Pons (tissue), 1 donor: ENCODE data around the gene MS4A8.

Experiments
- DNase-seq: peaks from one replicate; pipeline ENCODE4 v3.0.0-alpha.2; 2016; ENCODE audit warnings: low spot score

MS4A8 gene

GRCh38 chr11:60764879-60765278, 65.5 kb downstream of the MS4A8 start:
- no peak for DNase-seq

DNA sequence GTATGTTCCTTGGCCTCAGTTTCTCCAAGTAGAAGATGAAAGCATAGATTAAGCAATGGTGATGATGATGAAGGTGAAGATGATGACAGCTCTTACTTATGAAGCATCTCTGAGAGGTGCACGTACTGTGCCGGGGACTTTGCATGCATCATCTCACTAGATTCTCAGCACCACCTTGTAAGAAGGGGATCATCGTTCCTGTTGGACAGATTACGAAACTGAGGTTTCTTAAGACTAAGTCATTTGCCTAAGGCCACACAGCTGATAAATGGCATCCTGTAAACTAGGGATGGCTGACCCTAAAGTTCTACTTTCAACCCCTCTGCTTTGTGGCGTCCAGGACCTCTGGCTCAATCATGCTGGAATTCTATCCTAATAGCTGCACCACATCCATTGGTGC, 65.9 kb downstream of the MS4A8 start:
- no peak for DNase-seq
